OCI-LY1 (cell line): ENCODE results near the gene FBN2.

ENCODE experiments used
- EZH2 ChIP-seq: fragments of 200-600 bp; sonication (generic), shearing (Covaris generic); IDR thresholded peaks from 2 replicates; pipeline ENCODE4 v1.8.0; 2017; ENCODE audit warnings: borderline replicate concordance, mixed run types, mild to moderate bottlenecking, antibody characterized with exemption, low read length, moderate library complexity, mixed read lengths
- TF ChIP-seq, protein P1 (sequence below): fragments of 200-600 bp; sonication (generic), shearing (Covaris generic); IDR thresholded peaks from 2 replicates; pipeline ENCODE4 v1.5.1; 2017; ENCODE audit warnings: mild to moderate bottlenecking, antibody characterized with exemption, low read length, moderate library complexity, mixed read lengths

DNA sequence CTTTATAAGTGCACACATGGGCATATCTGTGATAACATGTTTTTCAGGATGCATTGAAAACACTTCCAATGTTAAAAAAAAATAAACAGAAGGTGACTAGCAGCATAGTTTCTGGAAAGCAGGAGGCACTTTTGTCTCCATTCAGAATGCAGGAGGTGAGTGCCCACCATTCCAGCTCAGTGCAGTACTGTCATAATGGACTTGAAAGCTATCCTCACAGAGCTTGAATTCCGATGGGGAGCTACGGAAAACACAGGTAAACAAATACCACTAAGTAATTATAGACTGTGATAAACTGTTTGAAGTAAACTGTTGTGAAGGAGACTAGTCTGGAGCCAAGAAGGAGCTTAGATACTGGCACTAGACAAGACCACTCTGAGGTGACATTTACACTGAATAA is 9.9 kb downstream of the FBN2 start:
- TF ChIP-seq, protein P1, sequence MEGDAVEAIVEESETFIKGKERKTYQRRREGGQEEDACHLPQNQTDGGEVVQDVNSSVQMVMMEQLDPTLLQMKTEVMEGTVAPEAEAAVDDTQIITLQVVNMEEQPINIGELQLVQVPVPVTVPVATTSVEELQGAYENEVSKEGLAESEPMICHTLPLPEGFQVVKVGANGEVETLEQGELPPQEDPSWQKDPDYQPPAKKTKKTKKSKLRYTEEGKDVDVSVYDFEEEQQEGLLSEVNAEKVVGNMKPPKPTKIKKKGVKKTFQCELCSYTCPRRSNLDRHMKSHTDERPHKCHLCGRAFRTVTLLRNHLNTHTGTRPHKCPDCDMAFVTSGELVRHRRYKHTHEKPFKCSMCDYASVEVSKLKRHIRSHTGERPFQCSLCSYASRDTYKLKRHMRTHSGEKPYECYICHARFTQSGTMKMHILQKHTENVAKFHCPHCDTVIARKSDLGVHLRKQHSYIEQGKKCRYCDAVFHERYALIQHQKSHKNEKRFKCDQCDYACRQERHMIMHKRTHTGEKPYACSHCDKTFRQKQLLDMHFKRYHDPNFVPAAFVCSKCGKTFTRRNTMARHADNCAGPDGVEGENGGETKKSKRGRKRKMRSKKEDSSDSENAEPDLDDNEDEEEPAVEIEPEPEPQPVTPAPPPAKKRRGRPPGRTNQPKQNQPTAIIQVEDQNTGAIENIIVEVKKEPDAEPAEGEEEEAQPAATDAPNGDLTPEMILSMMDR, result no peak
- no peak for TF ChIP-seq EZH2
